Left lung (tissue), 10 donors: ENCODE measurements around the gene ARL16. TPM values are rescaled to one million over a fixed set of nuclear protein-coding genes. Genes with fewer than 3 reads are reported as not detected.

ENCODE experiments used
- ATAC-seq: fragments of 200-7000 bp; cut with Tn5 transposase; one replicate; pipeline ENCODE4 v1.9.1; 2020; ENCODE audit warnings: moderate library complexity
- DNase-seq, 4 donors: peaks; one replicate each; pipeline ENCODE4 v3.0.0-alpha.2; 2013 to 2020
- H3K27ac ChIP-seq, 2 donors: fragments of 200-600 bp; sonication (generic) in 1 of 2; one replicate each; pipeline versions ENCODE4 v1.5.0 to v1.8.0; 2020 to 2021
- H3K27me3 ChIP-seq, 2 donors: fragments of 200-600 bp; sonication (generic) in 1 of 2; one replicate each; pipeline versions ENCODE4 v1.5.0 to v1.8.0; 2020 to 2021
- H3K36me3 ChIP-seq, 2 donors: fragments of 200-600 bp; sonication (generic) in 1 of 2; one replicate each; pipeline versions ENCODE4 v1.5.0 to v1.8.0; 2020 to 2021
- H3K4me1 ChIP-seq, 2 donors: fragments of 200-600 bp; one replicate each; pipeline ENCODE4 v1.8.0; 2021
- H3K4me3 ChIP-seq, 2 donors: fragments of 200-600 bp; sonication (generic) in 1 of 2; one replicate each; pipeline versions ENCODE4 v1.5.0 to v1.8.0; 2020 to 2021; ENCODE audit warnings: mild to moderate bottlenecking in 1 of 2
- H3K9me3 ChIP-seq, 2 donors: fragments of 200-600 bp; sonication (generic) in 1 of 2; one replicate each; pipeline versions ENCODE4 v1.5.0 to v1.8.0; 2020 to 2021
- intact Hi-C, 2 donors: fragments of 100-400 bp; cut with DNase I; formaldehyde crosslinking; loops; one replicate each; pipeline versions ENCODE4 v1.11.2 to v1.14.2; 2022
- polyA plus RNA-seq, 6 donors: library from polyadenylated mRNA; unstranded; fragments of 120-200 nt; gene quantifications; one replicate each; pipeline ENCODE4 v1.2.1, GENCODE V29; 2013; ENCODE audit not compliant: insufficient read length in 6 of 6
- total RNA-seq, 2 donors: library from RNA; stranded (reverse); fragmentation: NEBNext Ultra II Directional; extraction: Animal tissue kit (Norgen Biotek cat#: 25700); gene quantifications; one replicate each; pipeline ENCODE4 v1.2.1, GENCODE V29; 2021
- TF ChIP-seq, protein P1 (sequence below), 2 donors: fragments of 200-600 bp; sonication (generic) in 1 of 2; IDR thresholded peaks; one replicate each; pipeline versions ENCODE4 v1.5.0 to v1.8.0; 2021; ENCODE audit warnings: antibody characterized with exemption in 2 of 2
- donor health status: DM: no; HTN: yes; CAD: no.
- donor health status: DM: no; HTN: no; CAD: no.

The ARL16 gene
- total and polyA plus RNA-seq, 8 donors, result 22.5 to 48.1 (median 41.9) TPM

DNA sequence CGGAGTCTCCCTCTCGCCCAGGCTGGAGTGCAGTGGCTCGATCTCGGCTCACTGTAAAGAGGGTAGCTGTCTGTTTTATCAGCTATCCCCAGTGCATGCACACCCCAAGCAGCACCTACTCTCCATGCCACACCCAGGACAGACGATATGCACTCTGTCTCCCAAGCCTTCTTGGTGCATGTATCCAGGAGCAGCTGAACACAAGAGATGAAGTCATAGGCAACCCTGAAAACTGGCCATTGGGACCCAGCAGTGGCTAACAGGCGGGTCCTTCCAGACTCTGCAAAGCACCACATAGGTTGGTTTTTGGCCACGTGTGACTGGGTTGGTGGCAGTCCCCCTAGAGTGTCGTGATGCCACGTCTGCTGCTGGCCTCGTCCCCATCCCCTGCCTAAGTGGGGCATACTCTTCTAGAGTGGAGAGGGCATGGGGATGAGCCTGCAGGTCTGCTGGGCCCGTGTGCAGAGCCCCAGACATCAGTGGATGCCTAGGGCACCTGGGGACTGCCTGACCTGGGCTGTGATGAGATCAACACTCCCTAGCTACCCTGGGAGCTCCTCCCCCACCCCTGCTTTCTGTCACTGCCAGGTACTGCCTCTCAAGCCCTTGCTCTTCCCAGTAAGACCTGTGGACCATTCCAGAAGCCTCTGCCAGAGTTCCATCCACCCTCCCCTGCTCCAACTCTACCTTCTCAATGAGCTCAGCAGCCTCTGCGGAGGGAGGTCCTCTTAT is 36.6 kb downstream of the ARL16 start:
- no peak overlapping the region for H3K4me3 ChIP-seq
- ATAC-seq, result no peak
- intact Hi-C loops, result no loop called here
- TF ChIP-seq, protein P1, sequence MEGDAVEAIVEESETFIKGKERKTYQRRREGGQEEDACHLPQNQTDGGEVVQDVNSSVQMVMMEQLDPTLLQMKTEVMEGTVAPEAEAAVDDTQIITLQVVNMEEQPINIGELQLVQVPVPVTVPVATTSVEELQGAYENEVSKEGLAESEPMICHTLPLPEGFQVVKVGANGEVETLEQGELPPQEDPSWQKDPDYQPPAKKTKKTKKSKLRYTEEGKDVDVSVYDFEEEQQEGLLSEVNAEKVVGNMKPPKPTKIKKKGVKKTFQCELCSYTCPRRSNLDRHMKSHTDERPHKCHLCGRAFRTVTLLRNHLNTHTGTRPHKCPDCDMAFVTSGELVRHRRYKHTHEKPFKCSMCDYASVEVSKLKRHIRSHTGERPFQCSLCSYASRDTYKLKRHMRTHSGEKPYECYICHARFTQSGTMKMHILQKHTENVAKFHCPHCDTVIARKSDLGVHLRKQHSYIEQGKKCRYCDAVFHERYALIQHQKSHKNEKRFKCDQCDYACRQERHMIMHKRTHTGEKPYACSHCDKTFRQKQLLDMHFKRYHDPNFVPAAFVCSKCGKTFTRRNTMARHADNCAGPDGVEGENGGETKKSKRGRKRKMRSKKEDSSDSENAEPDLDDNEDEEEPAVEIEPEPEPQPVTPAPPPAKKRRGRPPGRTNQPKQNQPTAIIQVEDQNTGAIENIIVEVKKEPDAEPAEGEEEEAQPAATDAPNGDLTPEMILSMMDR (IDR thresholded peaks at IDR 0.05), result no peak
- H3K36me3 ChIP-seq, result no peaks in the 10 kb centered on the region
- H3K27me3 ChIP-seq, result peaks cover 37 to 56% of the 10 kb centered on the region in 2 donors
- H3K27ac ChIP-seq, result no peak overlapping the region
- H3K9me3 ChIP-seq, result no peaks in the 10 kb centered on the region
- H3K4me1 ChIP-seq, result no peaks in the 10 kb centered on the region
- DNase-seq, result peak in 1 of 4 donors; percentile 34

DNA sequence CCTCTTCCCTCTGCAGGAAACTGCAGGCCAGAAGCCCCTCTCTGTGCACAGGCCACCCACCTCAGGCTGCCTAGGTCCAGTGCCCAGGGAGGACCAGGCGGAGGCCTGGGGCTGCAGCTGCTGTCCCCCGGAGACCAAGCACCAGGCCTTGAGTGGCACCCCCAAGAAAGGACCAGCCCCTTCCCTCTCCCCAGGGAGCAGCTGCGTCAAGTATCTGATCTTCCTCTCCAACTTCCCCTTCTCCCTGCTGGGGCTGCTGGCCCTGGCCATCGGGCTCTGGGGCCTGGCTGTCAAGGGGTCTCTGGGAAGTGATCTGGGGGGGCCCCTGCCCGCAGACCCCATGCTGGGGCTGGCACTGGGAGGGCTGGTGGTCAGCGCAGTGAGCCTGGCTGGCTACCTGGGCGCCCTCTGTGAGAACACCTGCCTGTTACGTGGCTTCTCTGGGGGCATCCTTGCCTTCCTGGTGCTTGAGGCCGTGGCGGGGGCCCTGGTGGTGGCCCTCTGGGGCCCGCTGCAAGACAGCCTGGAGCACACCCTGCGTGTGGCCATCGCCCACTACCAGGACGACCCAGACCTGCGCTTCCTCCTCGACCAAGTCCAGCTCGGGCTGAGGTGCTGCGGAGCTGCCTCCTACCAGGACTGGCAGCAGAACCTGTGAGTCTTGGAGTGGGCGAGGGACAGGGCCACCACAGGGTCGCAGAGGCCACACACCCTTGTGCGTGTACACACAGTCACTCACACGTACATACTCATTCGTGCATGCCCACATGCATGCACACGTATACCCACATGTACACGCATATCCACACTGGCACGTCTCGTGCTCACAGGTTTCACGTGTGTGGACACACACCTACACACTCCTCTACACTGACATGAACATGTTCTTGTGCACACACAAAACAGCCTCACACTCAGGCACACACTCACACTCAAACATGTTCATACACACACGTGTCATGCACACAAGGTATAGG is 38.3 kb downstream of the ARL16 start:
- TF ChIP-seq, protein P1 (IDR thresholded peaks at IDR 0.05), result no peak
- peak in 1 of 4 donors; percentile 67 for DNase-seq
- Histone ChIP-seq H3K9me3 (no peaks in the 10 kb centered on the region), H3K36me3 (no peaks in the 10 kb centered on the region), H3K4me1 (no peaks in the 10 kb centered on the region), H3K4me3 (no peak overlapping the region), H3K27ac (no peak overlapping the region), H3K27me3 (peaks cover 37 to 38% of the 10 kb centered on the region in 2 donors)
- intact Hi-C loops, result no loop called here
- ATAC-seq, result no peak

DNA sequence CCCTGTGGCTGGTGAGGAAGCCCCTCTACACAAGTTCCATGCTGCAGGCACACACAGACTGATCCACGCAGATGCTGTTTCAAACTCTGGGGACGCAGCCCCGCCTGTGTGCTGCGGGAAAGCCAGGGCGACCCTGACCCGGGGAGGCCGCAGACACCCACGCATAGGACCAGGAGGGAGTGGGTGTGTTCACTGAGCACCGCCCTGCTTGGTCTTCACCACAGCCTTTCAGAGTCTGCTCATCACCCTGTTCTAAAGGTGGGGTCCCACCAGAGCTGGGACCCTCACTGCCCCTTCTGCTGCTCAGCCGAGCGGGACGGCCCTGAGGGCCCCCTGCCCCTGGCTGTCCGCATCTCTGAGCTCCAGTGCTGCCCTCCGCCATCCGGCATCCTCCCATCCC is 39.1 kb downstream of the ARL16 start:
- Histone ChIP-seq H3K4me3 (no peak overlapping the region), H3K9me3 (no peaks in the 10 kb centered on the region), H3K36me3 (no peaks in the 10 kb centered on the region), H3K4me1 (no peaks in the 10 kb centered on the region), H3K27me3 (peaks cover 29 to 30% of the 10 kb centered on the region in 2 donors), H3K27ac (no peak overlapping the region)
- TF ChIP-seq, protein P1 (IDR thresholded peaks at IDR 0.05), result no peak
- peak in 1 of 4 donors; percentile 31 for DNase-seq
- intact Hi-C loops, result no loop called here
- no peak for ATAC-seq

DNA sequence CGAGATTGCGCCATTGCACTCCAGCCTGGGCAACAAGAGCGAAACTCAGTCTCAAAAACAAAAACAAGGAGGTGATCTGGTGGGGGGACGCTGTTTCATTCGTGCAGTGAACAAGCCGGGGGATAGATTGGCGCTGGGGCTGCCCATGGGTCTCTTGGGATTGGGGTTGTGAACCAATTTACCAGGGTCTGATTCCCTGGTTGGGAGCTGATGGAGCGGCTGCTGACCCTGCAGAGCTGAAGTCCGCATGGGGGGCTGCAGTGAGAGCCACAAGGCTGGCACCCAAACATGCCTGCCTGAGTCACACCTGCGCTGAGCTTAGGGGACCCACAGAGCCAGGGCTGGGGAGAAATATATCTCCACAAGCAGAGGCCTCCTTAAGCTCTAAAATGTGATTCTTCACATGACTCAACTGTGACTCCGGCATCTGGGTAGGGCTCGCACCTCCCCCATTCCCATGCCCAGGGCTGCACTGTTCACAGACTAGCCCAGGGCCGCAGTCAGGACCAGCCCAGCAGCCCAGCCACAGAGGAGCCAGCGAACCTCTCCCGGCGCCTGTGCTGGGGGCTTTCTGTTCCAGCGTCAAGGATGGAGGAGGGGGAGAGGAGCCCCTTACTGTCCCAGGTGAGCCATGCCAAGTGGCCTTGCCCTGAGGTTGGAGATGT is 41.6 kb downstream of the ARL16 start:
- Histone ChIP-seq H3K9me3 (no peaks in the 10 kb centered on the region), H3K4me1 (peaks cover 5% of the 10 kb centered on the region in 2 donors), H3K36me3 (no peaks in the 10 kb centered on the region), H3K27me3 (peaks cover 3 to 5% of the 10 kb centered on the region in 2 donors), H3K27ac (no peak overlapping the region), H3K4me3 (no peak overlapping the region)
- no peak for ATAC-seq
- TF ChIP-seq, protein P1 (IDR thresholded peaks at IDR 0.05), result no peak
- intact Hi-C loops, result no loop called here
- peak in 1 of 4 donors; percentile 55 for DNase-seq
